ENCODE measurements around the gene THSD4.
"Not testable (repeated sequence)": the region's sequence is repeated elsewhere in the genome, so short reads cannot be mapped to it uniquely, and the experiment has no call there.

Gene THSD4

GRCh38 chr15:71228403-71228802 lies 113.1 kb downstream of the THSD4 start:
- DNase-seq = no peak

DNA sequence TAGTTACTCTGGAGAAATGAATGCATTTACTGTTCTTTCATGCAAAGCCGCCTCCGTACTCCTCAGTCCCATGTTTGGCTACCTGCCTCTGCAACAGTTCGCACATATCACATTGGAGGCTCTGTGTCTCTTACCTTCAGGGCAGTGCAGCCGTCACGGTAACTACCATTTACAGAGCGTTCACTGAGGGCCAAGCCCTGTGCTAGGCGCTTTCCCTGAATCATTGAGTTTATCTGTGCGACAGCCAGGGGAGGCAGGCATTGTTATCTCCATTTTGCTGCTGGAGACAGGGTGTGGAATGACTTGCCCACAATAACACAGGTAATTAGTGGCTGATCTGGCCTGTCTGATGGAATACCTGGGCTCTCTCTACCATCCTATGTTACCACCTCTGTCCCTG lies 115.0 kb downstream of the THSD4 start:
- DNase-seq = no peak

- DNase-seq = no peak
These were observed 116.5 kb downstream of the THSD4 start for GRCh38 chr15:71231758-71232157.

DNA sequence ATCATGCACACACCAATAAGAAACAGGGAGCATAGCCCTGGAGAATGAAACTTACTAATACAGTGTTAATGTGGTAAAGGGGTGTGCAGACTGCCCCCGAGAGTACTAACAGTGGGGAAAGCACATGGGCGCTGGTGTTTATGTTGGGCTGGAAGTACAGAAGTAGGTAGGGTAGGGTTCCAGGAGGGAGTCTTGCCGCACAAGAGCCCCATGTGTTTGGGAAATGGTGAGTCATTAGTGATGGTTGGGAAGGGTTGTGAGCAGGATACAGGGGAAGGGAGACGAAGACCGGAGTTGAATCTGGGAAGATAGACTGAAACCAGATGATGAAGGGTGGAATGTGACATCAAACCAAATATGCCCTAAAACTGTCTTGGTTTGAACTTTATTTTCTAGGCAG lies 117.1 kb downstream of the THSD4 start:
- no peak for DNase-seq

GRCh38 chr15:71237456-71238188 lies 122.4 kb downstream of the THSD4 start:
- no peak for DNase-seq

- DNase-seq = no peak
These were observed 123.7 kb downstream of the THSD4 start for GRCh38 chr15:71238926-71239325.

DNA sequence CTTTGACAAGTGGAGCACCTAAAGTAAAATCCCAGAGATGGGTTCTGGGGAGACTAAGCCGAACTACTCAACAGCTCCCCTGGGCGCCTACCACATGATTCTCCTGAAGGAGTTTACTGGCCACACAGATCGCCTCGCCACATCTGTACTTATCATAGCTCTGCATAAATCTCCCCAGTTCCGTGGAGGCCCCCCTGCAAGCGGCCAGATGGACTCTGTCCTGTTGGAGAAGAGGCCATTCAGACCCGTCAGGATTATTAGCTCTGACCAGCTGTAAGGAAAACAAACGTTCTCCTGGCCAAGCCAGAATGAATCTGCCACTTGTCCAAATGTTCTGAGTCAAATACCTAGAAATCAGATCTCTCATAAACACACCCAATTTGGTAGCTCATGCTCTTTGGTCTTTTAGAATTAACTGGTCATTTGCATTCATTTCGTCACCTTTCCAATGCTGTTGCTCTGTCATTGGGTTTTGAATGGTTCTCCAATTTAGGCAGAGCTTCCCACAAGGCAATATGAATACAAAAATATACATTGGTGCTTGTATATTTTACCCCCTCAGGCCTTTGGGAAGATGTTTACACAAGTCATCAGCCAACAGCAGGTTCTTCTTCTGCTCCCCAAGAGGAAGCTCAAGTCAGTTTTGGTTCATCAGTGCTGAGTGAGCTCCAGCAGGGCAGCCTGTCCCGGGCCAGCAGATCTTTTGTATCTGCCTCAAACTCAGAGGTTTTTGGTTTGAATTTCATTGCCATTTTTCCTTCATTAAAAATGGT lies 124.5 kb downstream of the THSD4 start:
- no peak for DNase-seq

DNA sequence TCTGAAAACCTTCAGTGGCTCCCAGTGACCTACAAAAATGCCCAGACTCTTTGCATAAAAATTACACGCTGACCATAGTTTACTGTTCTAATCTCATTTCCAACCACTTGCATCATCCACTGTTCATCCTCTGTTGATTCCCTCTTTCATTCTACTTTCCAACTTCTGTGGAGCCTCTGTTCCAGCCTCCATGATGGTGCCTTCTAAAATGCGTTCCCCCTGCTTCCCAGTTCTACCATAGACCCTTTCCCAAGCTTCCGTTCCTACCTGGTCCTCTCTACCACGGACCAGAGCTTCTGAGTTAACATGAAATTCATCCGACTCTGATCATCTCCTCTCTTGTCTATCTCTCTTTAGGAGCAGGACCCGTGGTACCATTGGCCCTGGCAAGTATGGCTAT lies 127.0 kb downstream of the THSD4 start:
- no peak for DNase-seq

- DNase-seq = no peak
These were observed 129.0 kb downstream of the THSD4 start for GRCh38 chr15:71244250-71244649.

GRCh38 chr15:71245588-71245987 lies 130.3 kb downstream of the THSD4 start:
- no peak for DNase-seq

- DNase-seq = no peak
These were observed 133.1 kb downstream of the THSD4 start for GRCh38 chr15:71248386-71248785.

DNA sequence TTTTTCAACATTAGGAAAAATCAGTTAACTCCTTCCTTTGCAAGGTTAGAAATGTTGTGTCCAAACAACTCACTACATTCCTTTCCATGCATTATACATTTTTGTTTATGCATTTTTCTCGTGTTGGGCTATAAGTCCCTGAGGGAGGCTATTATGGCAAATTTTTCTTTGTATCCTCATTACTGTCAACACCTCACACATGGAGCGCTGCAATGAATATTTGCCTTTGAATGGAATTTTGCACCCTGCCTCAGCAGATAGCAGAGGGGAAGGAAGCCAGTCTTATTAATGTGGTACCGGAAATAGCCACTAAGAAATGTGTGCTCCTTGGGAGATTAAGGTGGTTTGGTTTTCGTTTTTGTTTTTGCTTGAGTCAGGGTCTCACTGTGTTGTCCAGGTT lies 134.7 kb downstream of the THSD4 start:
- no peak for DNase-seq

DNA sequence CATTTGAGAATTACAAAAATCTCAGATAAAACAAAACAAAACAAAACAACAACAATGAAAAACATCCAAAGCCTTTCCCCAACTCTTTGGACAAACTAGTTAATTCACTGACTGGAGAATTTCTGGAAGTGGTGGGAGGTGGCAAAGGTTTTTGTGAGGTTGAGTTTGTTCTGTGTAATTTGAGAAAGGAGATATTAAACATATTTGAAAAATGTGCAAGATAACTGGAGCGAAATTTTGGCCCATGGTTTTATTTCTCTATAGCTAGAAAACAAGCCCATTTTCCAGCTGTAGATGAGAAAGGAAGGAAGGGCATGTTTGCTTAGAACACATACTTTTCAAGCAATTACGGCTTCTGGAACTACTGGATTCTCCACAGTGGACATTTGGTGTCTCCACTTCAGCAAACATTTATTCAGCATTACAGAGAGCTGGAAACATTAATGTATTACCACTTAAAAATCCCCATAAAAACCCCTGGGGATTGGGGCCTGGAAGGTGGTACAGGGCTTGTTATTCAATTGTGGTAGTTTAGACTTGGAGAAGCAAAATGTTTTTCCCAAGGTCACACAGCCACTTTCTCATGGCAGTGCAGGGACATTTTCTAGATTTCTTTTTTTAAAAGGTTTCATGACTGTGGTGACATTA lies 135.8 kb downstream of the THSD4 start:
- no peak for DNase-seq

DNA sequence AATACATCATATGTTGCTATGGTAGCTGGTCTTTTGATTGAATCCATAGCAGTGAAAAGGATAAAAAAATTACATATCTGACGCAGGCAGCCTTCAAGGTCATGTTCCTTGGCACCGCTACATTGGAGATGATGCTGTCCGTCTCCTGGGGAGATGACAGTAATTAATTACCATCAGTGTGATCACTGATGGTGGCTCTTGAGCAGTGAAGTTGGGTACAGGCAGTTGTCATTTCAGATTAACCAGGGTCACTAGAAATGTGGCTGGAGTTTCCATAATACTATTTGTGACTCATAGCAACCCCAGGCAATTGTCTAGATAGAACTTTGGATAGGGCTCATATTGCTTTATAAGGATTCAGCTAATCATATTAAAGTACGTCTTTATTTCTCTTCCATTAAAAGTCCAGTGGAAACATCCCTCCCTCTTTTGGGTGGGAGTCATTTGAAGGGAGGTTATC lies 136.3 kb downstream of the THSD4 start:
- DNase-seq = no peak

- DNase-seq = no peak
These were observed 136.9 kb downstream of the THSD4 start for GRCh38 chr15:71252044-71252739.

GRCh38 chr15:71252740-71253047 lies 137.4 kb downstream of the THSD4 start:
- DNase-seq = no peak

GRCh38 chr15:71254491-71254890 lies 139.2 kb downstream of the THSD4 start:
- DNase-seq = no peak

GRCh38 chr15:71256934-71257664 lies 141.8 kb downstream of the THSD4 start:
- DNase-seq = no peak

DNA sequence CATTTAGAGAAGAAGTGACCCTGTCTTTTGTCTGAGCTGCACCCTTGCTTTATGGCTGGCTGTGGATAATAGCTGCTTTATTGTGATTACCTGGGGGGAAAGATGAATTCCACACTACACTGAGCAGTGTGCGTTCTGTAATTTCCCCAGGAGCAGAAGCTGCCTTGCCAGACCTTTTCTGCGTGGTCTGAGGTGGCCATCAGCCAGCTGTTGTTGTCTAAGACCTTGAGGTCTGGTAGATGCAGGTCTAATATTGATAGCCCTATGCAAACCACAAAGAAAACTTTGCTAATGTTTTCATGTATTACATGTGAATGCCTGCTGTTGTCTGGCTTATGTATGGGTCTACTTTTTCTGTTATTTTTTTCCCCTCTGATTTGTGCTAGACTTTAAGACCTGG lies 144.6 kb downstream of the THSD4 start:
- DNase-seq = no peak

GRCh38 chr15:71261418-71261817 lies 146.1 kb downstream of the THSD4 start:
- DNase-seq = no peak

- DNase-seq = no peak
These were observed 146.6 kb downstream of the THSD4 start for GRCh38 chr15:71261909-71262308.

- DNase-seq = no peak
These were observed 147.3 kb downstream of the THSD4 start for GRCh38 chr15:71262599-71262998.

GRCh38 chr15:71265606-71266005 lies 150.3 kb downstream of the THSD4 start:
- DNase-seq = not testable (repeated sequence)

All from Kasumi-1 (cell line).